Stimulated activated CD4-positive, alpha-beta T cell treated with anti-CD3 and anti-CD28 coated beads, Interleukin-2, amount 100 ng/mL, for 24 hours (primary cell): ENCODE data around the gene MEF2C.
A peak's percentile ranks its signal among the peaks of the same experiment; 100 is the strongest.
"Not testable (repeated sequence)": the region's sequence is repeated elsewhere in the genome, so short reads cannot be mapped to it uniquely, and the experiment has no call there.

Experiments used
- DNase-seq, 2 donors: peaks; one replicate each; pipeline ENCODE4 v3.0.0-alpha.2; 2020

Gene MEF2C

GRCh38 chr5:88860501-88860900, 22.5 kb downstream of the MEF2C start:
- no peak for DNase-seq

- no peak for DNase-seq
These were observed 24.6 kb downstream of the MEF2C start for GRCh38 chr5:88858392-88858791.

- not testable (repeated sequence) for DNase-seq
These were observed 26.6 kb downstream of the MEF2C start for GRCh38 chr5:88856381-88856780.

GRCh38 chr5:88854769-88855168, 28.2 kb downstream of the MEF2C start:
- no peak for DNase-seq

GRCh38 chr5:88847420-88847819, 35.6 kb downstream of the MEF2C start:
- no peak for DNase-seq

GRCh38 chr5:88846434-88846833, 36.5 kb downstream of the MEF2C start:
- DNase-seq, result no peak

GRCh38 chr5:88845081-88845697, 37.8 kb downstream of the MEF2C start:
- DNase-seq, result no peak

GRCh38 chr5:88842784-88843183, 40.2 kb downstream of the MEF2C start:
- no peak for DNase-seq

- no peak for DNase-seq
These were observed 41.8 kb downstream of the MEF2C start for GRCh38 chr5:88841212-88841611.

- DNase-seq, result no peak
These were observed 42.5 kb downstream of the MEF2C start for GRCh38 chr5:88840495-88840894.

- no peak for DNase-seq
These were observed 43.7 kb downstream of the MEF2C start for GRCh38 chr5:88839238-88839637.

- no peak for DNase-seq
These were observed 44.5 kb downstream of the MEF2C start for GRCh38 chr5:88838500-88838899.

- DNase-seq, result no peak
These were observed 45.2 kb downstream of the MEF2C start for GRCh38 chr5:88837817-88838216.

- no peak for DNase-seq
These were observed 45.8 kb downstream of the MEF2C start for GRCh38 chr5:88837222-88837621.

- no peak for DNase-seq
These were observed 46.7 kb downstream of the MEF2C start for GRCh38 chr5:88836195-88836838.

- DNase-seq, result no peak
These were observed 48.5 kb downstream of the MEF2C start for GRCh38 chr5:88834499-88834898.

GRCh38 chr5:88834131-88834462, 48.9 kb downstream of the MEF2C start:
- no peak for DNase-seq

GRCh38 chr5:88833371-88834130, 49.4 kb downstream of the MEF2C start:
- peak; percentile 30 to 44 for DNase-seq

- no peak for DNase-seq
These were observed 51.2 kb downstream of the MEF2C start for GRCh38 chr5:88831816-88832215.

GRCh38 chr5:88830567-88830966, 52.4 kb downstream of the MEF2C start:
- no peak for DNase-seq

- DNase-seq, result no peak
These were observed 53.2 kb downstream of the MEF2C start for GRCh38 chr5:88829775-88830174.

- no peak for DNase-seq
These were observed 53.9 kb downstream of the MEF2C start for GRCh38 chr5:88829054-88829453.

GRCh38 chr5:88827997-88828396, 55.0 kb downstream of the MEF2C start:
- no peak for DNase-seq
